HEK293T (cell line): ENCODE results near the gene NWD2.

Source experiments
- ARNT ChIP-seq: fragments of 450-650 bp; IDR thresholded peaks from 2 replicates; pipeline ENCODE4 v1.6.1; 2017; ENCODE audit warnings: mild to moderate bottlenecking
- BHLHE40 ChIP-seq: fragments of 450-650 bp; IDR thresholded peaks from 2 replicates; pipeline ENCODE4 v1.6.1; 2016; ENCODE audit warnings: mild to moderate bottlenecking, moderate library complexity, borderline replicate concordance
- CTBP1 ChIP-seq: fragments of 450-650 bp; IDR thresholded peaks from 2 replicates; pipeline ENCODE4 v1.6.1; 2016; ENCODE audit warnings: borderline replicate concordance
- ELF4 ChIP-seq: fragments of 450-650 bp; IDR thresholded peaks from 2 replicates; pipeline ENCODE4 v1.6.1; 2017; ENCODE audit warnings: antibody characterized with exemption
- FOXM1 ChIP-seq: fragments of 450-650 bp; IDR thresholded peaks from 2 replicates; pipeline ENCODE4 v1.6.1; 2017; ENCODE audit warnings: mild to moderate bottlenecking, borderline replicate concordance
- HDGF ChIP-seq: fragments of 450-650 bp; IDR thresholded peaks from 2 replicates; pipeline ENCODE4 v1.6.1; 2017; ENCODE audit warnings: antibody characterized with exemption, borderline replicate concordance
- LEF1 ChIP-seq: fragments of 450-650 bp; IDR thresholded peaks from 2 replicates; pipeline ENCODE4 v1.6.1; 2017; ENCODE audit warnings: mild to moderate bottlenecking, borderline replicate concordance
- NFRKB ChIP-seq: fragments of 450-650 bp; IDR thresholded peaks from 2 replicates; pipeline ENCODE4 v1.6.1; 2016; ENCODE audit warnings: mild to moderate bottlenecking, moderate library complexity
- SP1 ChIP-seq: fragments of 450-650 bp; IDR thresholded peaks from 2 replicates; pipeline ENCODE4 v1.6.1; 2017
- SUZ12 ChIP-seq: fragments of 450-650 bp; IDR thresholded peaks from 2 replicates; pipeline ENCODE4 v1.6.1; 2016; ENCODE audit warnings: mild to moderate bottlenecking
- TARDBP ChIP-seq: fragments of 450-650 bp; IDR thresholded peaks from 2 replicates; pipeline ENCODE4 v1.6.1; 2016
- ZNF384 ChIP-seq: fragments of 450-650 bp; IDR thresholded peaks from 2 replicates; pipeline ENCODE4 v1.6.1; 2016

DNA sequence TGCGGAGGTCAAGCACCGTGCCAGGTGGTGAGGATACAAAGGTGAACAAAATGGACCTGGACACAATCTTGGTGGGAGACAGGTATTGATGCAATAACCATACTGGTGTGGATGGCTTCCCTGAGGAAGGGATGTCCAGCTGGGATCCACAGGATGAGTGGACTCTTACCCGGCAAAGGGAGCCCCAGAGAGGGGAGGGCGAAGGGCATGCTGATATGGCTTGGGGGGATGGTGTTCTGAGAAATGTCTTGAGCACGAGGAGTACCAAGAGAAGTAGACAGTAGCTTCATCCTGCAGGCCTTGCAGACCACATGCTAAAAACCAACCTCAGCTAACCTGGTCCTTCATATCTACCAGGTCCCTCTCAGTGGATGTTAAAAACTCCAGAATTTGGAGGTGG lies 220.8 kb downstream of the NWD2 start:
- TF ChIP-seq ZNF384 (no peak), SP1 (no peak), HDGF (no peak), ELF4 (no peak), TARDBP (no peak), BHLHE40 (no peak), FOXM1 (no peak), LEF1 (no peak), NFRKB (no peak), ARNT (no peak), SUZ12 (no peak), CTBP1 (no peak)
